ACHN (cell line): ENCODE results near the gene FAM3C.

Experiments used
- DNase-seq: peaks from one replicate; pipeline ENCODE4 v3.0.0-alpha.2; 2015
- in situ Hi-C: cut with HindIII; loops from 2 replicates; pipeline ENCODE4 v1.10.0; 2017; ENCODE audit warnings: low sequenced_read_pairs, low pct_ligation_motif_present, low pct_unique_long_range_greater_than_20kb

The FAM3C gene

GRCh38 chr7:121313793-121314676, 82.1 kb downstream of the FAM3C start:
- in situ Hi-C loops = no loop called here
- DNase-seq = peak; percentile 25

GRCh38 chr7:121313220-121313792, 82.8 kb downstream of the FAM3C start:
- no peak for DNase-seq
- in situ Hi-C loops = no loop called here

- in situ Hi-C loops = no loop called here
- DNase-seq = no peak
Observed at GRCh38 chr7:121307021-121307574, 89.0 kb downstream of the FAM3C start.

- no peak for DNase-seq
- in situ Hi-C loops = no loop called here
Observed at GRCh38 chr7:121306565-121306964, 89.5 kb downstream of the FAM3C start.

- DNase-seq = no peak
- in situ Hi-C loops = no loop called here
Observed at GRCh38 chr7:121305109-121305508, 91.0 kb downstream of the FAM3C start.

- in situ Hi-C loops = no loop called here
- DNase-seq = no peak
Observed at GRCh38 chr7:121304102-121304658, 91.9 kb downstream of the FAM3C start.

- DNase-seq = no peak
- in situ Hi-C loops = no loop called here
Observed at GRCh38 chr7:121303422-121304101, 92.5 kb downstream of the FAM3C start.

- in situ Hi-C loops = no loop called here
- DNase-seq = no peak
Observed at GRCh38 chr7:121302214-121302745, 93.8 kb downstream of the FAM3C start.

GRCh38 chr7:121301446-121302213, 94.5 kb downstream of the FAM3C start:
- in situ Hi-C loops = no loop called here
- no peak for DNase-seq

GRCh38 chr7:121300685-121301420, 95.3 kb downstream of the FAM3C start:
- no peak for DNase-seq

More at GRCh38 chr7:121300685-121301420, 95.3 kb downstream of the FAM3C start:
- in situ Hi-C loops = no loop called here
